H1 (cell line): ENCODE data around the gene TAF8.

Source experiments
- EZH2 ChIP-seq: fragments of 200-600 bp; sonication (generic); IDR thresholded peaks from 2 replicates; pipeline ENCODE4 v1.7.1; 2012; ENCODE audit warnings: low read depth, mild to moderate bottlenecking, moderate library complexity, low read length, inconsistent platforms; ENCODE audit not compliant: severe bottlenecking
- FOSL1 ChIP-seq: IDR thresholded peaks from 2 replicates; pipeline ENCODE4 v1.6.1; 2011; ENCODE audit warnings: mild to moderate bottlenecking, low read depth, low read length, moderate library complexity; ENCODE audit not compliant: insufficient read depth
- GABPA ChIP-seq: IDR thresholded peaks from 2 replicates; pipeline ENCODE4 v1.6.1; 2011; ENCODE audit warnings: mild to moderate bottlenecking, low read length, moderate library complexity, borderline replicate concordance; ENCODE audit not compliant: insufficient read depth
- MAX ChIP-seq: IDR thresholded peaks from 2 replicates; pipeline ENCODE4 v1.6.1; 2012; ENCODE audit warnings: inconsistent platforms
- POLR2A ChIP-seq, 2 experiments: IDR thresholded peaks; 1 replicate in 1 of 2; 2 replicates in 1 of 2; pipeline ENCODE4 v1.6.1; 2011; ENCODE audit warnings: low read depth in 2 of 2, low read length in 2 of 2, mild to moderate bottlenecking in 2 of 2; ENCODE audit errors: control extremely low read depth in 1 of 2
- POLR2AphosphoS5 ChIP-seq: IDR thresholded peaks from 2 replicates; pipeline ENCODE4 v1.6.1; 2011; ENCODE audit warnings: low read depth, low read length
- RAD21 ChIP-seq, 2 experiments: IDR thresholded peaks in 1 of 2; conservative IDR thresholded peaks in 1 of 2; 2 replicates each; pipeline ENCODE4 v1.6.1; 2011; ENCODE audit warnings: low read depth in 2 of 2, low read length in 2 of 2, improper control_type of control experiment in 1 of 2, inconsistent platforms in 1 of 2, mild to moderate bottlenecking in 1 of 2, moderate library complexity in 1 of 2
- RXRA ChIP-seq: IDR thresholded peaks from 2 replicates; pipeline ENCODE4 v1.6.1; 2011; ENCODE audit warnings: low read depth, mild to moderate bottlenecking, low read length, moderate library complexity; ENCODE audit not compliant: insufficient read depth
- SP2 ChIP-seq: IDR thresholded peaks from 2 replicates; pipeline ENCODE4 v1.6.1; 2012; ENCODE audit warnings: mild to moderate bottlenecking, low read length, inconsistent platforms
- TAF1 ChIP-seq: IDR thresholded peaks from 2 replicates; pipeline ENCODE4 v1.6.1; 2011; ENCODE audit warnings: mild to moderate bottlenecking, low read depth, low read length
- YY1 ChIP-seq: IDR thresholded peaks from 2 replicates; pipeline ENCODE4 v1.6.1; 2011; ENCODE audit warnings: low read depth, mild to moderate bottlenecking, low read length
- ZNF274 ChIP-seq: IDR thresholded peaks from 2 replicates; pipeline ENCODE4 v1.7.0; 2012; ENCODE audit warnings: low read length, borderline replicate concordance; ENCODE audit errors: extremely low read depth
- TF ChIP-seq, protein P1 (sequence below), 3 experiments: IDR thresholded peaks; 1 replicate in 2 of 3; 2 replicates in 1 of 3; pipeline versions ENCODE4 v1.5.1 to v1.6.1; 2011; ENCODE audit warnings: low read length in 3 of 3, mild to moderate bottlenecking in 3 of 3, inconsistent platforms in 2 of 3, low read depth in 1 of 3, moderate library complexity in 1 of 3; ENCODE audit not compliant: insufficient read depth in 1 of 3; ENCODE audit errors: control extremely low read depth in 1 of 3
- TF ChIP-seq, protein P2 (sequence below): IDR thresholded peaks from 2 replicates; pipeline ENCODE4 v1.6.1; 2012; ENCODE audit warnings: low read length, inconsistent platforms

- no peak for TF ChIP-seq POLR2A (IDR thresholded peaks at IDR 0.05; ENCODE audit: control extremely low read depth in 1 of 2, low read depth in 2 of 2, low read length in 2 of 2)
- TF ChIP-seq, protein P1, sequence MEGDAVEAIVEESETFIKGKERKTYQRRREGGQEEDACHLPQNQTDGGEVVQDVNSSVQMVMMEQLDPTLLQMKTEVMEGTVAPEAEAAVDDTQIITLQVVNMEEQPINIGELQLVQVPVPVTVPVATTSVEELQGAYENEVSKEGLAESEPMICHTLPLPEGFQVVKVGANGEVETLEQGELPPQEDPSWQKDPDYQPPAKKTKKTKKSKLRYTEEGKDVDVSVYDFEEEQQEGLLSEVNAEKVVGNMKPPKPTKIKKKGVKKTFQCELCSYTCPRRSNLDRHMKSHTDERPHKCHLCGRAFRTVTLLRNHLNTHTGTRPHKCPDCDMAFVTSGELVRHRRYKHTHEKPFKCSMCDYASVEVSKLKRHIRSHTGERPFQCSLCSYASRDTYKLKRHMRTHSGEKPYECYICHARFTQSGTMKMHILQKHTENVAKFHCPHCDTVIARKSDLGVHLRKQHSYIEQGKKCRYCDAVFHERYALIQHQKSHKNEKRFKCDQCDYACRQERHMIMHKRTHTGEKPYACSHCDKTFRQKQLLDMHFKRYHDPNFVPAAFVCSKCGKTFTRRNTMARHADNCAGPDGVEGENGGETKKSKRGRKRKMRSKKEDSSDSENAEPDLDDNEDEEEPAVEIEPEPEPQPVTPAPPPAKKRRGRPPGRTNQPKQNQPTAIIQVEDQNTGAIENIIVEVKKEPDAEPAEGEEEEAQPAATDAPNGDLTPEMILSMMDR (IDR thresholded peaks at IDR 0.05; ENCODE audit: control extremely low read depth in 1 of 3, insufficient read depth in 1 of 3, low read depth in 1 of 3, low read length in 3 of 3): no peak
- no peak for TF ChIP-seq YY1
- TF ChIP-seq RXRA: no peak
- TF ChIP-seq TAF1: no peak
- TF ChIP-seq RAD21 (IDR thresholded peaks at IDR 0.05 in 1 of 2, conservative IDR thresholded peaks at IDR 0.05 in 1 of 2; ENCODE audit: low read depth in 2 of 2, low read length in 2 of 2): no peak
- TF ChIP-seq, protein P2, sequence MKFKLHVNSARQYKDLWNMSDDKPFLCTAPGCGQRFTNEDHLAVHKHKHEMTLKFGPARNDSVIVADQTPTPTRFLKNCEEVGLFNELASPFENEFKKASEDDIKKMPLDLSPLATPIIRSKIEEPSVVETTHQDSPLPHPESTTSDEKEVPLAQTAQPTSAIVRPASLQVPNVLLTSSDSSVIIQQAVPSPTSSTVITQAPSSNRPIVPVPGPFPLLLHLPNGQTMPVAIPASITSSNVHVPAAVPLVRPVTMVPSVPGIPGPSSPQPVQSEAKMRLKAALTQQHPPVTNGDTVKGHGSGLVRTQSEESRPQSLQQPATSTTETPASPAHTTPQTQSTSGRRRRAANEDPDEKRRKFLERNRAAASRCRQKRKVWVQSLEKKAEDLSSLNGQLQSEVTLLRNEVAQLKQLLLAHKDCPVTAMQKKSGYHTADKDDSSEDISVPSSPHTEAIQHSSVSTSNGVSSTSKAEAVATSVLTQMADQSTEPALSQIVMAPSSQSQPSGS: no peak
- no peak for TF ChIP-seq ZNF274
- TF ChIP-seq GABPA: no peak
- no peak for TF ChIP-seq EZH2
- no peak for TF ChIP-seq POLR2AphosphoS5
- TF ChIP-seq MAX: no peak
- no peak for TF ChIP-seq SP2
- no peak for TF ChIP-seq FOSL1
These were observed 33.2 kb upstream of the TAF8 start for GRCh38 chr6:42017021-42017643.
